Measurements from ENCODE around the gene BUD13. TPM values are rescaled to one million over a fixed set of nuclear protein-coding genes. Genes with fewer than 3 reads are reported as not detected.

The BUD13 gene
- polyA plus RNA-seq, 1 donor (not counting 4 experiments of a cell fraction or from before 2014, with no cell fraction given): 12.6 TPM

DNA sequence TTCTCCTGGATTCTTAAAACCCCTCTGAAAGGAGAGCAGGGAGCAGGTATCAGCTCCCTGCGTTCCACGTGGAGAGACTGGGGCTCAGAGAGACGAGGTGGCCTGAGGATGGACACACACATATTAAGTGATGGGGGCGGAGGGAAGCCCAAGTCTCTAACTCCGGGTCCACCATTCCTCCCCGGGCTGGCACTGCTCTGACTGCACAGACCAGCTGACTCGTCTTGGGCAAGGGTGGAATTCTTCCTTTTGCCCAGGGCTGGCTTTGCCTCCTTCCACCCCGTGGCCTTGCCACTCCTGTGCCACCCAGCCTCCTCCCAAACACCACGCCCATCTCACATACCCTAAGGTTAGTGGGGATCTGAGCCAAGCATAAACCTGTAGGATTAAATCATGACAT, 65.0 kb downstream of the BUD13 start:
- Histone ChIP-seq H3K27ac (ENCODE audit: control insufficient read depth, insufficient read depth, low read length) (no peak overlapping the region), H3K4me2 (ENCODE audit: control insufficient read depth, extremely low read depth, insufficient read depth, low read depth, low read length) (peak overlapping the region; percentile 91), H3K9me1 (ENCODE audit: control insufficient read depth, extremely low read depth, insufficient read depth, low read length) (no peaks in the 10 kb centered on the region), H3K27me3 (ENCODE audit: control insufficient read depth, extremely low read depth, insufficient read depth, low read length) (no peaks in the 10 kb centered on the region), H3K9ac (ENCODE audit: control insufficient read depth, extremely low read depth, insufficient read depth, low read length) (peak overlapping the region; percentile 32), H4K20me1 (ENCODE audit: control insufficient read depth, extremely low read depth, insufficient read depth, low read length) (no peaks in the 10 kb centered on the region), H3K4me1 (ENCODE audit: control insufficient read depth, extremely low read depth, insufficient read depth, low read length) (peaks cover 11% of the 10 kb centered on the region), H2AFZ (ENCODE audit: control insufficient read depth, low read length) (peak overlapping the region; percentile 56), H3K79me2 (ENCODE audit: control insufficient read depth, insufficient read depth, low read length) (no peaks in the 10 kb centered on the region), H3K9me3 (ENCODE audit: control insufficient read depth, low read depth, low read length) (no peaks in the 10 kb centered on the region), H3K4me3 (ENCODE audit: control insufficient read depth in 2 of 3, extremely low read depth in 1 of 3, insufficient read depth in 2 of 3, low read depth in 1 of 3, low read length in 3 of 3) (peak overlapping the region; percentile 13 to 55 (median 17)), H3K36me3 (ENCODE audit: control insufficient read depth in 2 of 2, extremely low read depth in 1 of 2, insufficient read depth in 2 of 2, low read length in 2 of 2) (no peaks in the 10 kb centered on the region)
- DNase-seq (ENCODE audit: low read depth, low spot score) (no peak), FAIRE-seq (no peak)
- TF ChIP-seq, protein P1, sequence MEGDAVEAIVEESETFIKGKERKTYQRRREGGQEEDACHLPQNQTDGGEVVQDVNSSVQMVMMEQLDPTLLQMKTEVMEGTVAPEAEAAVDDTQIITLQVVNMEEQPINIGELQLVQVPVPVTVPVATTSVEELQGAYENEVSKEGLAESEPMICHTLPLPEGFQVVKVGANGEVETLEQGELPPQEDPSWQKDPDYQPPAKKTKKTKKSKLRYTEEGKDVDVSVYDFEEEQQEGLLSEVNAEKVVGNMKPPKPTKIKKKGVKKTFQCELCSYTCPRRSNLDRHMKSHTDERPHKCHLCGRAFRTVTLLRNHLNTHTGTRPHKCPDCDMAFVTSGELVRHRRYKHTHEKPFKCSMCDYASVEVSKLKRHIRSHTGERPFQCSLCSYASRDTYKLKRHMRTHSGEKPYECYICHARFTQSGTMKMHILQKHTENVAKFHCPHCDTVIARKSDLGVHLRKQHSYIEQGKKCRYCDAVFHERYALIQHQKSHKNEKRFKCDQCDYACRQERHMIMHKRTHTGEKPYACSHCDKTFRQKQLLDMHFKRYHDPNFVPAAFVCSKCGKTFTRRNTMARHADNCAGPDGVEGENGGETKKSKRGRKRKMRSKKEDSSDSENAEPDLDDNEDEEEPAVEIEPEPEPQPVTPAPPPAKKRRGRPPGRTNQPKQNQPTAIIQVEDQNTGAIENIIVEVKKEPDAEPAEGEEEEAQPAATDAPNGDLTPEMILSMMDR (optimal IDR thresholded peaks at IDR 0.05 in 1 of 3, IDR thresholded peaks at IDR 0.05 in 1 of 3, conservative IDR thresholded peaks at IDR 0.05 in 1 of 3; ENCODE audit: extremely low read depth in 1 of 3, insufficient read depth in 2 of 3, low read length in 3 of 3): no peak
- TF ChIP-seq EZH2 (IDR thresholded peaks at IDR 0.05; ENCODE audit: low read length): no peak
- dilution Hi-C loops (cut with MboI; ENCODE audit: extremely low pct_ligation_motif_present, low sequenced_read_pairs): no loop called here

DNA sequence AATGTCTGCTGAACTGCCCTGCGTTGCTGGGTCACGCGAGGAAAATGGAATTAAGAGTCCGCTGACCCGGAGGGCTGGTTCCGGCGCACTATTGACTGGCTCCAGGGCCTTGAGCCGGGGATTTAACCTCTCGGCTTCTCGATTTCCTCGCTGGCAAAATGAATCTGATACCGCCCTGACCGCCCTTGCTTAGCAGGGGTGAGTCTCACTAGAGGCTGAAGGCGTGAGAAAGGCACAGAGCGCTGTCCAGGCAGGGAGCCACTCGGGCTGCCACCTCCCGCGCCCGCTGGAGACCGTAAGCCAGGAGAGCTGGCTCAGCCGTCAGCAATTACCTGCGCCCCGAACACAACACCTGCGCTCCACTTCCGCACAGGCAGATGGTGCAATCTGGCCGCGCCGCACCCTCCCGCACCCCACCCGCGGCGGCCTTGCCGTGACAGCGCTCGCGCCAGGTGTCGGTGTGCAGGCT, 65.6 kb downstream of the BUD13 start:
- Histone ChIP-seq H3K9me3 (ENCODE audit: control insufficient read depth, low read depth, low read length) (no peaks in the 10 kb centered on the region), H3K27me3 (ENCODE audit: control insufficient read depth, extremely low read depth, insufficient read depth, low read length) (no peaks in the 10 kb centered on the region), H3K9me1 (ENCODE audit: control insufficient read depth, extremely low read depth, insufficient read depth, low read length) (no peaks in the 10 kb centered on the region), H4K20me1 (ENCODE audit: control insufficient read depth, extremely low read depth, insufficient read depth, low read length) (no peaks in the 10 kb centered on the region), H3K79me2 (ENCODE audit: control insufficient read depth, insufficient read depth, low read length) (no peaks in the 10 kb centered on the region), H3K4me1 (ENCODE audit: control insufficient read depth, extremely low read depth, insufficient read depth, low read length) (peaks cover 11% of the 10 kb centered on the region), H3K27ac (ENCODE audit: control insufficient read depth, insufficient read depth, low read length) (no peak overlapping the region), H3K4me3 (ENCODE audit: control insufficient read depth in 2 of 3, extremely low read depth in 1 of 3, insufficient read depth in 2 of 3, low read depth in 1 of 3, low read length in 3 of 3) (peak overlapping the region; percentile 13 to 55 (median 22)), H2AFZ (ENCODE audit: control insufficient read depth, low read length) (peak overlapping the region; percentile 56), H3K4me2 (ENCODE audit: control insufficient read depth, extremely low read depth, insufficient read depth, low read depth, low read length) (peak overlapping the region; percentile 91), H3K36me3 (ENCODE audit: control insufficient read depth in 2 of 2, extremely low read depth in 1 of 2, insufficient read depth in 2 of 2, low read length in 2 of 2) (no peaks in the 10 kb centered on the region), H3K9ac (ENCODE audit: control insufficient read depth, extremely low read depth, insufficient read depth, low read length) (peak overlapping the region; percentile 58)
- dilution Hi-C loops (cut with MboI; ENCODE audit: extremely low pct_ligation_motif_present, low sequenced_read_pairs): no loop called here
- DNase-seq (ENCODE audit: low read depth, low spot score) (no peak), FAIRE-seq (no peak)
- TF ChIP-seq, protein P1 (optimal IDR thresholded peaks at IDR 0.05 in 1 of 3, IDR thresholded peaks at IDR 0.05 in 1 of 3, conservative IDR thresholded peaks at IDR 0.05 in 1 of 3; ENCODE audit: extremely low read depth in 1 of 3, insufficient read depth in 2 of 3, low read length in 3 of 3): peak in 1 of 3 experiments; percentile 7
- TF ChIP-seq EZH2 (IDR thresholded peaks at IDR 0.05; ENCODE audit: low read length): no peak
